PC-3 (cell line): ENCODE results near the gene E2F3.

Experiments used
- CTCF ChIP-seq: fragments of 300-600 bp; sonication (generic); conservative IDR thresholded peaks from 2 replicates; pipeline ENCODE4 v1.5.1; 2017; ENCODE audit warnings: antibody characterized with exemption, low read depth, mild to moderate bottlenecking, low read length
- EZH2phosphoT487 ChIP-seq: fragments of 300-600 bp; sonication (generic); IDR thresholded peaks from 2 replicates; pipeline ENCODE4 v1.6.1; 2018; ENCODE audit warnings: mild to moderate bottlenecking, antibody characterized with exemption, low read length, borderline replicate concordance

- TF ChIP-seq EZH2phosphoT487 (no peak), CTCF (no peak)
These were observed 90.4 kb downstream of the E2F3 start for GRCh38 chr6:20492099-20492498.
